ENCODE measurements around the gene GJD2.

DNA sequence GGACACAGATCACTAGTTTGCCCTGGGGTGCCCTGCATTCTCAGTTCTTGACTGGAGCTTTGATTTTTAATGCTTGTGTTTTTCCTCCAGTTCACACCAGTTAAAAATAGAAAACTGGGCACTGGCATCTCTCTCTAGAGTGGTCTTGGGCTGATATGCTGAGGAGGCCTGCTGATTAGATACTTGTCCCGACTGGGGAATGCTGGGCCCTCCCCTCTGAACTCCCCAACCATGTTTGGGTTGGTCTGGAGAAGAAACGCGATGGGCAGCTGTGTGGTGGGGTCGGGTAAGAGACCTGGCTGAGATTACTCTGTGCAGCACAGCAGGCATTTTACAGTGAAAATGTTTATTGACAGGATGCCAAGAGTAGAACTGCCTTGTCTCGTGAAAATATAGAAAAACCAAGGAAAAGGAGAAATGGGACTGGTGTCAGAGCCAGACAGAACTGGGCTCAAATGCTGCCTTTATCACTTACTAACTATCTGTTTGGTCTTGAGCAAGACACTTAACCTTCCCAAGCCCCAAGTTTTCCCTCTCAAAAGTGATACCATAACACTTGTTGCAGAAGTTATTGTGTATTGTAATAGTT is 42.1 kb upstream of the GJD2 start:
- TF ChIP-seq, protein P1, sequence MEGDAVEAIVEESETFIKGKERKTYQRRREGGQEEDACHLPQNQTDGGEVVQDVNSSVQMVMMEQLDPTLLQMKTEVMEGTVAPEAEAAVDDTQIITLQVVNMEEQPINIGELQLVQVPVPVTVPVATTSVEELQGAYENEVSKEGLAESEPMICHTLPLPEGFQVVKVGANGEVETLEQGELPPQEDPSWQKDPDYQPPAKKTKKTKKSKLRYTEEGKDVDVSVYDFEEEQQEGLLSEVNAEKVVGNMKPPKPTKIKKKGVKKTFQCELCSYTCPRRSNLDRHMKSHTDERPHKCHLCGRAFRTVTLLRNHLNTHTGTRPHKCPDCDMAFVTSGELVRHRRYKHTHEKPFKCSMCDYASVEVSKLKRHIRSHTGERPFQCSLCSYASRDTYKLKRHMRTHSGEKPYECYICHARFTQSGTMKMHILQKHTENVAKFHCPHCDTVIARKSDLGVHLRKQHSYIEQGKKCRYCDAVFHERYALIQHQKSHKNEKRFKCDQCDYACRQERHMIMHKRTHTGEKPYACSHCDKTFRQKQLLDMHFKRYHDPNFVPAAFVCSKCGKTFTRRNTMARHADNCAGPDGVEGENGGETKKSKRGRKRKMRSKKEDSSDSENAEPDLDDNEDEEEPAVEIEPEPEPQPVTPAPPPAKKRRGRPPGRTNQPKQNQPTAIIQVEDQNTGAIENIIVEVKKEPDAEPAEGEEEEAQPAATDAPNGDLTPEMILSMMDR (conservative IDR thresholded peaks at IDR 0.05; ENCODE audit: low read depth, low read length), result no peak
- no peak for TF ChIP-seq EZH2 (IDR thresholded peaks at IDR 0.05; ENCODE audit: low read length, unreplicated experiment)
- TF ChIP-seq EZH2phosphoT487 (IDR thresholded peaks at IDR 0.05; ENCODE audit: borderline replicate concordance, low read length), result no peak

Measured in PC-3 (cell line).